HG03521 (cell line): Measurements from ENCODE around the gene TIMM13.
"Not testable (repeated sequence)": the region's sequence is repeated elsewhere in the genome, so short reads cannot be mapped to it uniquely, and the experiment has no call there.

Experiments used
- ATAC-seq: cut with Tn5 transposase; IDR thresholded peaks from one replicate; pipeline ENCODE4 v1.9.1; 2021; ENCODE audit warnings: mild to moderate bottlenecking, moderate library complexity; ENCODE audit not compliant: unreplicated experiment

TIMM13 gene

GRCh38 chr19:2427429-2428320 is at the start of gene TIMM13:
Gene TIMM13, minus strand, starts transcription at chr19:2427586. Its CDS starts 53 bp downstream, at chr19:2427533.
- peak; percentile 77 for ATAC-seq

- peak; percentile 8 for ATAC-seq
Observed at GRCh38 chr19:2476451-2477140, 49.2 kb upstream of the TIMM13 start.

GRCh38 chr19:2475702-2476450 is 48.5 kb upstream of the TIMM13 start, which contains the start of gene GADD45B:
Gene GADD45B, plus strand, starts transcription at chr19:2476127. Its CDS starts 232 bp downstream, at chr19:2476359.
- ATAC-seq = peak; percentile 44

GRCh38 chr19:2475018-2475701 is 47.8 kb upstream of the TIMM13 start:
- ATAC-seq = peak; percentile 5

GRCh38 chr19:2474232-2475017 is 47.0 kb upstream of the TIMM13 start:
- ATAC-seq = peak; percentile 20

- not testable (repeated sequence) for ATAC-seq
Observed at GRCh38 chr19:2469915-2470200, 42.5 kb upstream of the TIMM13 start.

- no peak for ATAC-seq
Observed at GRCh38 chr19:2469102-2469914, 41.9 kb upstream of the TIMM13 start.

GRCh38 chr19:2468596-2468995 is 41.2 kb upstream of the TIMM13 start:
- no peak for ATAC-seq

- ATAC-seq = no peak
Observed at GRCh38 chr19:2464389-2464788, 37.0 kb upstream of the TIMM13 start.

- not testable (repeated sequence) for ATAC-seq
Observed at GRCh38 chr19:2463694-2464093, 36.3 kb upstream of the TIMM13 start.

- ATAC-seq = no peak
Observed at GRCh38 chr19:2462635-2463421, 35.4 kb upstream of the TIMM13 start.

- no peak for ATAC-seq
Observed at GRCh38 chr19:2461751-2462634, 34.6 kb upstream of the TIMM13 start.

- ATAC-seq = no peak
Observed at GRCh38 chr19:2460245-2460644, 32.9 kb upstream of the TIMM13 start.

- ATAC-seq = not testable (repeated sequence)
Observed at GRCh38 chr19:2458776-2459175, 31.4 kb upstream of the TIMM13 start.

- ATAC-seq = no peak
Observed at GRCh38 chr19:2458054-2458453, 30.7 kb upstream of the TIMM13 start.

GRCh38 chr19:2457394-2458037 is 30.1 kb upstream of the TIMM13 start:
- no peak for ATAC-seq
